Endothelial cell of umbilical vein (primary cell): ENCODE data around the gene TRPC4AP.

ENCODE experiments used
- POLR2A ChIP-seq: IDR thresholded peaks from 2 replicates; pipeline ENCODE4 v1.6.1; 2012; ENCODE audit warnings: low read depth, mild to moderate bottlenecking, control low read depth, low read length
- TF ChIP-seq, protein P1 (sequence below), 2 donors: IDR thresholded peaks; 1 replicate in 1 of 2; 2 replicates in 1 of 2; pipeline ENCODE4 v1.5.1; 2011; ENCODE audit warnings: low read length in 2 of 2, mild to moderate bottlenecking in 2 of 2, moderate library complexity in 2 of 2, control low read depth in 1 of 2, inconsistent platforms in 1 of 2, low read depth in 1 of 2; ENCODE audit not compliant: insufficient read depth in 1 of 2; ENCODE audit errors: extremely low read depth in 1 of 2

GRCh38 chr20:35002426-35003210 lies 90.0 kb downstream of the TRPC4AP start:
- TF ChIP-seq, protein P1, sequence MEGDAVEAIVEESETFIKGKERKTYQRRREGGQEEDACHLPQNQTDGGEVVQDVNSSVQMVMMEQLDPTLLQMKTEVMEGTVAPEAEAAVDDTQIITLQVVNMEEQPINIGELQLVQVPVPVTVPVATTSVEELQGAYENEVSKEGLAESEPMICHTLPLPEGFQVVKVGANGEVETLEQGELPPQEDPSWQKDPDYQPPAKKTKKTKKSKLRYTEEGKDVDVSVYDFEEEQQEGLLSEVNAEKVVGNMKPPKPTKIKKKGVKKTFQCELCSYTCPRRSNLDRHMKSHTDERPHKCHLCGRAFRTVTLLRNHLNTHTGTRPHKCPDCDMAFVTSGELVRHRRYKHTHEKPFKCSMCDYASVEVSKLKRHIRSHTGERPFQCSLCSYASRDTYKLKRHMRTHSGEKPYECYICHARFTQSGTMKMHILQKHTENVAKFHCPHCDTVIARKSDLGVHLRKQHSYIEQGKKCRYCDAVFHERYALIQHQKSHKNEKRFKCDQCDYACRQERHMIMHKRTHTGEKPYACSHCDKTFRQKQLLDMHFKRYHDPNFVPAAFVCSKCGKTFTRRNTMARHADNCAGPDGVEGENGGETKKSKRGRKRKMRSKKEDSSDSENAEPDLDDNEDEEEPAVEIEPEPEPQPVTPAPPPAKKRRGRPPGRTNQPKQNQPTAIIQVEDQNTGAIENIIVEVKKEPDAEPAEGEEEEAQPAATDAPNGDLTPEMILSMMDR (IDR thresholded peaks at IDR 0.05; ENCODE audit: extremely low read depth in 1 of 2, insufficient read depth in 1 of 2, low read depth in 1 of 2, low read length in 2 of 2) = no peak
- no peak for TF ChIP-seq POLR2A
